HG03378 (cell line): ENCODE data around the gene CP.
A peak's percentile ranks its signal among the peaks of the same experiment; 100 is the strongest.
"Not testable (repeated sequence)": the region's sequence is repeated elsewhere in the genome, so short reads cannot be mapped to it uniquely, and the experiment has no call there.

Experiments
- ATAC-seq: cut with Tn5 transposase; IDR thresholded peaks from one replicate; pipeline ENCODE4 v1.9.1; 2021; ENCODE audit warnings: mild to moderate bottlenecking, moderate library complexity; ENCODE audit not compliant: unreplicated experiment

CP gene

DNA sequence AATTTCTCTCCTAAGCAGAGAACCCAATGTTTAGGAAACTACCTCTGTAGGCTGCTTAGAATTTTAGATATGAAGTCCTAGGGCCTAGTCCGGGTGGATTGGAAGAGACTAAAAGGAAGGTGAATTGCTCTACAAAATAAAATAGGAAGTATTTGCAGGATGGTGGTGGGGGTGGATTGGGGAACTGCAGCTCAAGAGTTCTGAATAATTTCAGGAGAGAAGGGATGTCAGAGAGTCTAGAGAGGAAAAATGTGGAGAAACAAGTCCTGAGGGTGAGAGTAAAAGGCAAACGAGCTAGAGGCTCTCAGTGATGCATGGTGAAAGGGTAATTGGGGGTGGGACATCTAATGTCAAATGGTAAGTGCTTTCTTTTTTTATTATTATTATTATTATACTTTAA lies 10.2 kb upstream of the CP start:
- no peak for ATAC-seq

GRCh38 chr3:149227591-149228268 lies 6.1 kb upstream of the CP start:
- ATAC-seq = no peak

- ATAC-seq = no peak
These were observed 5.1 kb upstream of the CP start for GRCh38 chr3:149226776-149227175.

DNA sequence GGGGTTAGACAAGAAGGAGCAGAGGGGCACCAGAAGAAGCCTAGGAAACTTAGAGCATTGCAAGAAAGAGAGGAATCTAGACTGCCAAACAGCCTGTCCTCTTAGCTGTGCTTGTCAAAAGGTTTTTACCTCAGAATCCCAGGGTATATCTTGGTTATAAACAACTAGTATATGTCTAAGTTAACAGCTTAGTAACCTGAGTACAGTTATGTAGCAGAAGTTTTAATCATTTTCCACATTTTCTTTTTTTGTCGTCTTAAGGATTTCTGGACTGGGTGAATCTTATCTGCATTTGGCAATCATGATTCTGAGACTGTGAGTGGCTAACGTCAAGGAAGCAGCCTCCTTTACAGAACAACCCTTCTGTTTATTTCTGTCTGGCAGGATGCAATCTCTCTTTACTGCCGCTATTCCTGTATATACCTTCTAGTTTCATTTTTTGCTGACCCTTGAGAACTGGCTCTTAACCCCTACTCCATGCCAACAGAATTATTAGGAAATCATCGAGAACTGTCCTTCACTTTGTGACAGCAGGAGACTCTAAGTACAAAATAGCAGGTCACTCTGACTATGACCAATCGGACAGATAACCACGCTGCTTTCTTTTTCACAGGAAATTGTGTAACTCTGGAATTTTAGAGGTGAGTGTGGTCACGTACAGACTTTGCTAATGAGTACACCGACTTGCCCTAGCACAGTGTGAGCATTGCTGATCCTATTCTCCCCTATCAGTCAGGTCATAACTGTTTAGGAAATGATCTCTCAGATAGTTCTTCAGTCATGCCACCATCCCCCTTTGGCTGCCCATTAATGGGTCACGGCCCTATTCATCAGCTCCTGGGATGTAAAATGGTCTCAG lies 3.3 kb upstream of the CP start:
- ATAC-seq = peak; percentile 98

- no peak for ATAC-seq
These were observed 1.8 kb upstream of the CP start for GRCh38 chr3:149223461-149223820.

GRCh38 chr3:149219380-149220121 lies 2.1 kb downstream of the CP start:
- ATAC-seq = not testable (repeated sequence)

DNA sequence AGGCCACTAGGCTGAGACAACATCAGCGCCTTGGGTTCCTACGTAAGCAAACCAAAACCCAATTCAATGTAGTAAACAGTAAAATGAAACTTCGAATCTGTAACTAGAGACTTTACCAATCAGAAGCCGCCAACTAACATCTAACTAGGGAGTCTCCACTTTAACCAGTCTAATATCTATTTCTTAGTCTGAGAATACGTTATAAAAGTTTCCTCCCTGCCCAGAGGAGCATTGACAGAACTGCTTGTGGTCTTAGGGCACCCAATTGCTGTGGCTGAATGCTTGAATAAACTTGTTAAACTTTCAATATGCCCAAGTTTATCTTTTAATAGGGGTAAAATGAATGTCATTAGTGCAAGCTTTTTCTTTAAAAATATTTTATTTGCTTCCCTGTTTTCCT lies 4.3 kb downstream of the CP start:
- no peak for ATAC-seq

- ATAC-seq = no peak
These were observed 5.3 kb downstream of the CP start for GRCh38 chr3:149216193-149216869.

DNA sequence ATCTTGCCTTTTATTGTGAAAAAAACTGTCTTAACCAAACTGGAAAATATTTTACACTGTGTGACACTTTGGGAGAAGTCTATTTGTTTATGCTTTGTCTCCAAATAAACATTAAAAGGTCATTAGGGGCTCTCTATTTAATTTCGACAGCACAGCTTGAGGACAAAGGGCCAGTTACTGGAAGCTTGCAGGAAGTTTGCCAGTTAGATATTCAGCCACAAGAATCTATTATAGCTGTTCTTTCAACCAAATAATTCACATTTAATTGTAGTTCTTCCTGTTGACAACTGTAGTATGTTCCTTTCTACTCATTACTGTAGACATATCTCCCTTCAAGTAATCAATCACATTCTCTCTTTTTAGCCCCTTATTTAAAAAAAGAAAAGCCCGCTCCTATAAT lies 6.1 kb downstream of the CP start:
- no peak for ATAC-seq

GRCh38 chr3:149214702-149215101 lies 6.9 kb downstream of the CP start:
- no peak for ATAC-seq

DNA sequence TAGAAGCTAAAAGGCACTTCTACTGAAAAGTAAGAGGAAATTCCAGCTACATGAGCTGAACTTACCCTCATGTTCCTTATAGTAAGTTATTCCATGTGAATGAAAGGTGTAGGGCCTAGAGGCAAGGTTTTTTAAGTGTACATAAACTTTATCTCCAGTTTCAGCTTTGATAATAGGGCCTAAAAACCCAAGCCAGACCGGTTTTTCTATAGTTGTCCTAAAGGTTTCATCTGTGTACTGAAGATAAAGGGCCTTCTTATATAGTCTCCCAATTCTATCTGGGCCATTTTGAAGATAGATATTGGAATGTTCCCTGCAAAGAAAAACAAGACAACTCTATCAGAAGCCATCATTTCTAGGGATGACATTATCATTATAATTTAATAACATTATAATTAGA lies 9.2 kb downstream of the CP start:
- ATAC-seq = no peak

DNA sequence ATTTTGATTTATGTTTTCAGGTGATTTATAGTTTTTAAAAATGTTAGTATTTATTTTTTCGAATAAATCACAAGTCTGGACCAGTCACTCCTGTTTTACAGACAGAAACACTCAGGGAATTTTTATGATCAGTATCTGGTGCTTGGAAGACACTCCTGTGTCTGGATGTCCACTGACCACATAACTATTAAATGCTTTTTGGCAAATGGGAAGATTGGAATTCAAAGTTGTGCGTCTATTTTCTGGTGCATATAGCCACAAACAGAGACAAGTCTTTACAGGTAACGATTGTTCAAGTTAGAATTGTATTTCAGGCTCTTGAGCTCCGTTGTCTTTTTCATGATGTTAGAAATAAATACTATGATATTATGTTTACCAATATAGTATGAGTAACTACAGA lies 12.2 kb downstream of the CP start:
- ATAC-seq = no peak

DNA sequence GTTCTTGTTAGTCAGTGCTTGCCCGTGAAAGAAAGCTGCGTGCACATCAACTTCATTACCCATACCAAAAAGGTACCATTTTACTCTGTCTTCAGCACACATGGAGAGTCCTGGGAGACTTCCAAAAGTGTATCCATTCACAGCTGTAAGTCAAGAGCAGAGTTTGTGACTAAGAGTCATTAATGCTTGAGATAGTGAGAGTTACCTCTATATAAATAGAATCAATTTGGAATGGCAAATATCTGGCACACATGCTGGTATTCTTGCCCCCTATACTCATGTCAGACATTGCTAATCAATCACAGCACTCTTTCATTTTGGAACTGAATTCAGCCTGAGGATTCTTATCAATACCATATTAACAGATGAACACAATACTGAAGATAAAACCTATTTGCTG lies 14.2 kb downstream of the CP start:
- no peak for ATAC-seq

- ATAC-seq = no peak
These were observed 17.1 kb downstream of the CP start for GRCh38 chr3:149204390-149204991.

DNA sequence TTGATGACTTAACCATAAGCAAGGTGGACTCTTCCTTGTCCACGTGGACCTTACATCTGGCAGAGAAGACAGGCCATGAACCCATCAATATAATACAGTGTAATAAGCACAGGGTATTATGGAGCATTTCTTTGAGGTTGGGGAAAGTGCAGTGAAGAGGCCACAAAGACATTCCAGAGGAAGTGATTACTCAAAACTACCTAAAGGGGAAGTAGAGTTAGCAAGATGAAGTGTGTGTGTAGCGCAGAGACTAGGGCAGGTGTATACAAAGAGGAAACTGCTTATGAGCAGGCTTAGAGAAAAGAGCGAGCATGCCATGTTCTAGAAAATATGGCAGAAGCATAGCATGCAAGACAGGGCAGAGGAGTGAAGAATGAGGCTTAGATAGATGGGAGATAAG lies 17.9 kb downstream of the CP start:
- ATAC-seq = peak; percentile 100

DNA sequence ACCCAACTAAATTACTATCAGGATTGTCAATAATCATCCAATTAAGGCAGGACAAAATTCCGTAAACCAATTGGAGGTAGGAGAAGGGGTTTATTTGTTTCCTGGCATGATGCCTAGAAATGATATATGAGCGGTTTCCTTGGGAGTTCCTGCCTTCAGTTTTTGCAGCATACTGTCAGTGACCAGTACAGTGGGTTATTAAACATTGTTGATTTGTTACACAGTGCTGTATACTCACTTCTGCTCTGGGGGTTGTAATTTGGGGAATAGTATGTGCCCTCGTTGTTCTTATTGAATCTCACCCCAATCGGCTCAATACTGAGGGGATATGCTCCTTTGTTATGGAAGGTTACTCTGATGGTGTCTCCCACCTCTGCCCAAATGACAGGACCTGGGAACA lies 22.2 kb downstream of the CP start:
- ATAC-seq = no peak

DNA sequence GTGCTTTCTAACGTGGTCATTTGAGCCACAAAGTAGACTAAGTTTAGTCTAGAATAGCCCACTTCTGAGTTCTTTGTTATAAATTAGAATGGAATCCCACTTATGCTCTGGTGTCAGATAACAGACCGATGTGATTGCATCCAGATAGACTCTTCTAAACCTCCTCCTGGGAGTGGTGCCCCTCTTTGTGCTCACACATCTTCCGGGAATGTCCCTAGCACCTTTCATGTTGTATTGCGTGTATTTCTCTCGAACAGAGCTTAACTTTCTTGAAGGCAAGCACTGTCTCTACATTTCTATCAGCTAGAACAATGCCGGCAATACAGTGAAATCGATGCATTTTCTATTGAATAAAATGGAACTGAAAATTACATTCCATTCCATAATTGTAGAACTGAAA lies 23.0 kb downstream of the CP start:
- no peak for ATAC-seq

- ATAC-seq = no peak
These were observed 24.0 kb downstream of the CP start for GRCh38 chr3:149197669-149198068.

- ATAC-seq = not testable (repeated sequence)
These were observed 24.6 kb downstream of the CP start for GRCh38 chr3:149196805-149197592.

DNA sequence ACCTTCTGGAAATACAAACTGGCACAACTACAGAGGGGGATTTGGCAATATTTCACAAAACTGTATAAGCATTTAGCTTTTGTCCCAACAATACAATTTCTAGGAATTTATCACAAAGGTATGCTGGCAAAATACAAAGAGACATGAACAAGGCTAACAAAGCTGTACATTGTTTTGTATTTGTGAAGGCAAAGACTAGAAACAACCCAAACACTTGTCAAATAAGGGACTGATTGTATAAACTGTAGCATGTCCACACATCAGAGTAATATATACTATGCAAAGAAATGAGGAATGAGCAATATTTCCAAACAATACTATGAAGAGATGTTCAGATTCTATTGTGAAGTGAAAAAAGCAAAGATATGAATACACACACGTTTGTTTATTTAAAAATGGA lies 26.4 kb downstream of the CP start:
- no peak for ATAC-seq
